Frontal cortex (tissue), 4 donors: ENCODE measurements around the gene BSND. TPM values are rescaled to one million over a fixed set of nuclear protein-coding genes. Genes with fewer than 3 reads are reported as not detected.
A peak's percentile ranks its signal among the peaks of the same experiment; 100 is the strongest.

Experiments used
- DNase-seq, 2 donors: peaks; one replicate each; pipeline ENCODE4 v3.0.0; 2012; ENCODE audit warnings: low spot score in 2 of 2
- FAIRE-seq: peaks from 2 replicates; lab custom pipeline; 2012; peaks lifted over from hg19 to GRCh38; lab: Jason Lieb, UNC
- total RNA-seq: library from RNA; depleted of rRNA; stranded (reverse); fragments of >200 nt; gene quantifications from one replicate; pipeline ENCODE4 v1.2.3, GENCODE V29; 2014
- donor health status: control.
- donor health status: control.
- donor health status: control.

The BSND gene
- total RNA-seq, 1 donor from 2014 or later: not detected

- DNase-seq: no peak
- FAIRE-seq: no peak
Measured at GRCh38 chr1:55040933-55041494, 42.3 kb downstream of the BSND start.

- FAIRE-seq (no peak), DNase-seq (no peak)
Measured at GRCh38 chr1:55041613-55042012, 42.9 kb downstream of the BSND start.

GRCh38 chr1:55043011-55043410 is 44.3 kb downstream of the BSND start:
- no peak for DNase-seq
- FAIRE-seq: no peak

GRCh38 chr1:55043726-55044125 is 45.0 kb downstream of the BSND start:
- DNase-seq (no peak), FAIRE-seq (no peak)

GRCh38 chr1:55044617-55045397 is 46.1 kb downstream of the BSND start:
- DNase-seq (no peak), FAIRE-seq (no peak)

- no peak for DNase-seq
- no peak for FAIRE-seq
Measured at GRCh38 chr1:55045430-55045829, 46.7 kb downstream of the BSND start.

GRCh38 chr1:55046871-55047270 is 48.1 kb downstream of the BSND start:
- no peak for DNase-seq

GRCh38 chr1:55047611-55048010 is 48.9 kb downstream of the BSND start:
- no peak for FAIRE-seq

More at GRCh38 chr1:55046871-55047270, 48.1 kb downstream of the BSND start:
- FAIRE-seq: no peak

GRCh38 chr1:55048453-55049270 is 49.9 kb downstream of the BSND start:
- DNase-seq (no peak), FAIRE-seq (no peak)

More at GRCh38 chr1:55047611-55048010, 48.9 kb downstream of the BSND start:
- DNase-seq: no peak

- DNase-seq: no peak
- FAIRE-seq: no peak
Measured at GRCh38 chr1:55049271-55049913, 50.7 kb downstream of the BSND start.

GRCh38 chr1:55049914-55050278 is 51.2 kb downstream of the BSND start:
- no peak for FAIRE-seq
- DNase-seq: no peak

- FAIRE-seq: no peak
- DNase-seq: peak in 1 of 2 donors; percentile 48
Measured at GRCh38 chr1:55050283-55050682, 51.5 kb downstream of the BSND start.

- FAIRE-seq (no peak), DNase-seq (no peak)
Measured at GRCh38 chr1:55051169-55051568, 52.4 kb downstream of the BSND start.

- FAIRE-seq (no peak), DNase-seq (no peak)
Measured at GRCh38 chr1:55051621-55052020, 52.9 kb downstream of the BSND start.

- no peak for FAIRE-seq
Measured at GRCh38 chr1:55052221-55053142, 53.7 kb downstream of the BSND start.

GRCh38 chr1:55053265-55053954 is 54.7 kb downstream of the BSND start:
- DNase-seq (no peak), FAIRE-seq (no peak)

More at GRCh38 chr1:55052221-55053142, 53.7 kb downstream of the BSND start:
- DNase-seq: no peak

GRCh38 chr1:55054396-55054795 is 55.7 kb downstream of the BSND start:
- DNase-seq: no peak
- no peak for FAIRE-seq

GRCh38 chr1:55055084-55055882 is 56.5 kb downstream of the BSND start:
- FAIRE-seq: no peak
- no peak for DNase-seq
